HG03457 (cell line): ENCODE measurements around the gene ZNF407.
A peak's percentile ranks its signal among the peaks of the same experiment; 100 is the strongest.

ENCODE experiments used
- ATAC-seq: cut with Tn5 transposase; IDR thresholded peaks from one replicate; pipeline ENCODE4 v1.9.1; 2021; ENCODE audit warnings: moderate number of reproducible peaks; ENCODE audit not compliant: unreplicated experiment

ZNF407 gene

GRCh38 chr18:74996055-74996454, 398.4 kb downstream of the ZNF407 start:
- no peak for ATAC-seq

- ATAC-seq = no peak
Observed at GRCh38 chr18:74996996-74997395, 399.3 kb downstream of the ZNF407 start.

- no peak for ATAC-seq
Observed at GRCh38 chr18:75000920-75001319, 403.2 kb downstream of the ZNF407 start.

- no peak for ATAC-seq
Observed at GRCh38 chr18:75003039-75003438, 405.4 kb downstream of the ZNF407 start.

GRCh38 chr18:75003764-75004690, 406.4 kb downstream of the ZNF407 start:
- ATAC-seq = no peak

- no peak for ATAC-seq
Observed at GRCh38 chr18:75005626-75006025, 408.0 kb downstream of the ZNF407 start.

GRCh38 chr18:75008186-75008585, 410.5 kb downstream of the ZNF407 start:
- ATAC-seq = no peak

- no peak for ATAC-seq
Observed at GRCh38 chr18:75009296-75009695, 411.6 kb downstream of the ZNF407 start.

- ATAC-seq = no peak
Observed at GRCh38 chr18:75009878-75010277, 412.2 kb downstream of the ZNF407 start.

- ATAC-seq = no peak
Observed at GRCh38 chr18:75010278-75010677, 412.6 kb downstream of the ZNF407 start.

- no peak for ATAC-seq
Observed at GRCh38 chr18:75010689-75011088, 413.0 kb downstream of the ZNF407 start.

GRCh38 chr18:75016025-75016717, 418.5 kb downstream of the ZNF407 start:
- peak; percentile 94 for ATAC-seq

GRCh38 chr18:75023473-75023872, 425.8 kb downstream of the ZNF407 start:
- ATAC-seq = no peak

- ATAC-seq = no peak
Observed at GRCh38 chr18:75024871-75025270, 427.2 kb downstream of the ZNF407 start.

- ATAC-seq = no peak
Observed at GRCh38 chr18:75025573-75025972, 427.9 kb downstream of the ZNF407 start.

GRCh38 chr18:75029481-75029880, 431.8 kb downstream of the ZNF407 start:
- ATAC-seq = no peak

- no peak for ATAC-seq
Observed at GRCh38 chr18:75031717-75032317, 434.1 kb downstream of the ZNF407 start.

- ATAC-seq = no peak
Observed at GRCh38 chr18:75033516-75033915, 435.8 kb downstream of the ZNF407 start.

GRCh38 chr18:75034937-75035336, 437.3 kb downstream of the ZNF407 start:
- ATAC-seq = no peak

GRCh38 chr18:75035928-75036327, 438.3 kb downstream of the ZNF407 start:
- ATAC-seq = no peak

GRCh38 chr18:75036917-75037688, 439.4 kb downstream of the ZNF407 start:
- no peak for ATAC-seq
